Fibroblast of villous mesenchyme (primary cell): ENCODE results near the gene GPC1. TPM values are rescaled to one million over a fixed set of nuclear protein-coding genes. Genes with fewer than 3 reads are reported as not detected.

ENCODE experiments used
- DNase-seq: peaks from one replicate; pipeline ENCODE4 v3.0.0-alpha.2; 2010; ENCODE audit warnings: low read depth
- H3K4me3 ChIP-seq: 2 replicates; pipeline ENCODE4 v1.5.1; 2011; ENCODE audit warnings: low read depth, mild to moderate bottlenecking, low read length
- small RNA-seq: library from RNA; depleted of rRNA; stranded (forward); fragments of <200 nt; gene quantifications from one replicate; pipeline ENCODE3, GENCODE V24; 2012
- total RNA-seq: library from RNA; depleted of rRNA; stranded (reverse); fragments of >200 nt; gene quantifications from 2 replicates; pipeline ENCODE4 v1.2.3, GENCODE V29; 2012
- TF ChIP-seq, protein P1 (sequence below): IDR thresholded peaks from 2 replicates; pipeline ENCODE4 v1.5.1; 2012; ENCODE audit warnings: low read depth, mild to moderate bottlenecking, low read length; ENCODE audit not compliant: insufficient read depth

GPC1 gene
- total RNA-seq, 1 donor, result 88.9 TPM

DNA sequence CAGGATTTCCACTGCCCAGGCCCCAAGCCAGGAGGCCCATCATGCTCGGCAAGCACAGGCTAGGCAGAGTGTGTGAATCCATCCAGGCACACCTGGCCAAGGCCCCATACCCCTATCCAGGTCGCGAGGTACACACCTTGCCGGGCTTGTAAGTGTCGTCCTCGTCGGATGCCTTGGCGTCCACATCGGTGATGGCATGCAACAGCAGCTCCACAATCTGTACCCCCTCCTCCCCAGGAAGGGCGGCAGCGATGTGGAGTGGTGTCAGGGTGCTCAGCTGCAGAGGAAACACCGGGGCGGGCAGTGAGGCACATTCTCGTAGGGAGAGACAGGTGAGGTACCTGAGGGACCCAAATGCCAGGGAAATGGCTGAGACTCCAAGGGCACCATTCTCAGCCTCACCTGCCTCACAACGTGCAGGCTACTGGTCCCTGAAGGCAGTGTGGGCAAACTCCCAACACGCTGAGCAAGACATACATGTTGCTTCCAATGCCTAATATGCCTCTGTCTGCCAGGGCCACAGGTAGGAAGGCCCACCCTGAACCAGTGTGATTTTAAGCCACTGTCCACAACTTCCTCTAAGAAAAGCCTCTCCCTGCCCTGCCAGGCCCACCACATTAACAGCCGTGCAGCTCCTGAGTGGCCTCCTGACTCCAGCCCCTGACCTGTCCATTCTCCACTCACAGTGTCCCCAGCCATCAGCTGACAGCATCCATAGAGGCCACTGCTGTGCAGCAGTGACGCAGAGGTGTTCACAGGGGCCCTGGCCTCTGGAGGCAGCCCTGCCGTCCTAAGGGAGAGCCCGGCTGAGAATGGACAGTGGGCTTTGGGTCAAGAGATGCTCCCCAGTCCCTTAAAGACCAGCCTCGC, 77.4 kb downstream of the GPC1 start:
- DNase-seq, result no peak
- TF ChIP-seq, protein P1, sequence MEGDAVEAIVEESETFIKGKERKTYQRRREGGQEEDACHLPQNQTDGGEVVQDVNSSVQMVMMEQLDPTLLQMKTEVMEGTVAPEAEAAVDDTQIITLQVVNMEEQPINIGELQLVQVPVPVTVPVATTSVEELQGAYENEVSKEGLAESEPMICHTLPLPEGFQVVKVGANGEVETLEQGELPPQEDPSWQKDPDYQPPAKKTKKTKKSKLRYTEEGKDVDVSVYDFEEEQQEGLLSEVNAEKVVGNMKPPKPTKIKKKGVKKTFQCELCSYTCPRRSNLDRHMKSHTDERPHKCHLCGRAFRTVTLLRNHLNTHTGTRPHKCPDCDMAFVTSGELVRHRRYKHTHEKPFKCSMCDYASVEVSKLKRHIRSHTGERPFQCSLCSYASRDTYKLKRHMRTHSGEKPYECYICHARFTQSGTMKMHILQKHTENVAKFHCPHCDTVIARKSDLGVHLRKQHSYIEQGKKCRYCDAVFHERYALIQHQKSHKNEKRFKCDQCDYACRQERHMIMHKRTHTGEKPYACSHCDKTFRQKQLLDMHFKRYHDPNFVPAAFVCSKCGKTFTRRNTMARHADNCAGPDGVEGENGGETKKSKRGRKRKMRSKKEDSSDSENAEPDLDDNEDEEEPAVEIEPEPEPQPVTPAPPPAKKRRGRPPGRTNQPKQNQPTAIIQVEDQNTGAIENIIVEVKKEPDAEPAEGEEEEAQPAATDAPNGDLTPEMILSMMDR, result no peak
- no peak overlapping the region for H3K4me3 ChIP-seq

DNA sequence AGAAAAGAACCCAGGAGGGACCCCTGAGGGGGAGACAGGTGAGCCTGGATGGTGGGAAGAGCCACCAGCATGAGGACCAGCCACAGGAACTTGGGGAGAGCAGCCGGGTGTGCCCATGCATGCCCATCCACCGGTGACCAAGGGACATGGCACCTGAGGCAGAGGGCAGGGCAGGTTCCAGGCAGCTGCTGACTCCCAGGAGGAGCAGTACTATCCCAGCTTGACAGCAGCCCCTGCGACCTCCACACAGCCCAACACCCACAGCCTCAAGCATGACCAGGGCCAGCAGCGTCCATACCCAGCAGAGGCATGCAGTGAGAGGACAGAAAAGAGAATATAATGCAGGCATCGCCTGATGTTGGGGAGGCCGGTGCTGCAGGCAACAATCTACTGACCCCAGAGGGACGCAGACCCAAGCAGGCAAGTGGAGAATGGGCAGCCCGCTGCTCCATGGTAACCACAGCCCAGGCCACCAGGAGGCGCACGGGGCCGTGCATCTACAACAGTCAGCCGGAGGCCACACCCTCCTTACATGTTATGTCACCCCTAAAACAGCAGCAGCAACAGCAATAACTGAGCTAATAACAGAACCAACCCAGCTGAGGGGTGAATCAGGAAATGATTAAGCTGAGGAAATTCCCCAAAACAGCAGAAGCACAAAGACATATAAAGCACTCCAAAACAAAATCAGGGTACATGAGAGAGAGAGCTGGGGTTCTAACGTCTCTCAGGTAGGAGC, 78.3 kb downstream of the GPC1 start:
- TF ChIP-seq, protein P1, result peak; percentile 94
- DNase-seq, result peak; percentile 84
- no peak overlapping the region for H3K4me3 ChIP-seq

GRCh38 chr2:240514631-240515030, 79.2 kb downstream of the GPC1 start:
- TF ChIP-seq, protein P1, result no peak
- DNase-seq, result no peak
- no peak overlapping the region for H3K4me3 ChIP-seq

DNA sequence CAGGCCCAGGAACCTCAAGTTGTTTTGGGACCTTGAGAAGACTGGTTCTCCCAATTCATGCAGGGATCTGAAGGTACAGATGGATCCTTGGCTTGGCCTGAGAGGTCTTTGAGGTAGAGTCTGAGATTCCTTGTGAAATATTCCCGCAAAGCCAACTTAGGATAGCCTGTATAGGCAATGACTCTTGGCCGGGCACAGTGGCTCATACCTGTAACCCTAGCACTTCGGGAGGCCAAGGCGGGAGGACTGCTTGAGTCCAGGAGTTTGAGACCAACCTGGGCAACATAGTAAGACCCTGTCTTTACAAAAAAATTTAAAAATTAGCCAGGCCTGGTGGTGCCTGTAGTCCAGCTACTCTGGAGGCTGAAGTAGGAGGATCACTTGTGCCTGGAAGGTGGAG, 81.9 kb downstream of the GPC1 start:
- TF ChIP-seq, protein P1, result no peak
- DNase-seq, result no peak
- H3K4me3 ChIP-seq, result no peak overlapping the region

Small RNA genes within 50 kb of the gene (small RNA-seq; reads per million reads assigned to genes)
- 33.8 reads per million, percentile 95 among the genes with 10 or more reads in this experiment for gene MIR149

Other genes with a start within 250 kb of the GPC1 start
- 5.2 and 5.8 TPM in 2 replicates for gene ANKMY1, start 122.3 kb downstream of the GPC1 start, total RNA-seq
- 3.5 and 4.5 TPM in 2 replicates for gene DUSP28, start 124.7 kb downstream of the GPC1 start, total RNA-seq
- gene RNPEPL1, start 132.8 kb downstream of the GPC1 start, total RNA-seq, result 9.5 and 15.5 TPM in 2 replicates
- 20.3 and 22.5 TPM in 2 replicates for gene CAPN10, start 151.1 kb downstream of the GPC1 start, total RNA-seq
- 0.32 and 0.43 TPM in 2 replicates for gene GPR35, start 189.8 kb downstream of the GPC1 start, total RNA-seq
- not detected in 2 replicates for gene AQP12B, start 247.2 kb downstream of the GPC1 start, total RNA-seq